SHP77 treated with DMSO at 0.1 percent for 48 hours (cell line): ENCODE results near the gene NEK9.
"Not testable (repeated sequence)": the region's sequence is repeated elsewhere in the genome, so short reads cannot be mapped to it uniquely, and the experiment has no call there.

Experiments
- DNase-seq: peaks from one replicate; lab custom pipeline; 2025; lab: John Stamatoyannopoulos, UW

NEK9 gene

DNA sequence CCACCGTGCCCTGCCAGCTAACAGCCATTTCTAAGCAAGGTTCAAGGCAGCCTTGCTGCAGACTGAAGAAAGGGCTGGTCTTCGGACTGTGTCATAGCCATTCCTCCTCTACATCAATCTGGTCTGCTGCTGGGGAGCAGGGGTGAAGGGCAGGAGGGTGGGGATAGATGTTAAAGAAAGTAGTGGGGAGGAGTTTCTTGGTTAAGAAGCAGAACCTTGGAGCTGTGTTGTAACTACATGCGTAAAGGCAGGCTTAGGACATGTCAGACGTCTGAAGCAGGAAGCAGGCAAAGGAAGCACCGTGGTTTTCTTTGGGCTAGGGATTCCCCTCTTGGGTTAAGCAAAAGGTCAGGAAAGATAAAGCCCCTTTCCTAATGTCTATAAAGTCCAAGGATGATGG is 18.1 kb upstream of the NEK9 start:
- no peak for DNase-seq

DNA sequence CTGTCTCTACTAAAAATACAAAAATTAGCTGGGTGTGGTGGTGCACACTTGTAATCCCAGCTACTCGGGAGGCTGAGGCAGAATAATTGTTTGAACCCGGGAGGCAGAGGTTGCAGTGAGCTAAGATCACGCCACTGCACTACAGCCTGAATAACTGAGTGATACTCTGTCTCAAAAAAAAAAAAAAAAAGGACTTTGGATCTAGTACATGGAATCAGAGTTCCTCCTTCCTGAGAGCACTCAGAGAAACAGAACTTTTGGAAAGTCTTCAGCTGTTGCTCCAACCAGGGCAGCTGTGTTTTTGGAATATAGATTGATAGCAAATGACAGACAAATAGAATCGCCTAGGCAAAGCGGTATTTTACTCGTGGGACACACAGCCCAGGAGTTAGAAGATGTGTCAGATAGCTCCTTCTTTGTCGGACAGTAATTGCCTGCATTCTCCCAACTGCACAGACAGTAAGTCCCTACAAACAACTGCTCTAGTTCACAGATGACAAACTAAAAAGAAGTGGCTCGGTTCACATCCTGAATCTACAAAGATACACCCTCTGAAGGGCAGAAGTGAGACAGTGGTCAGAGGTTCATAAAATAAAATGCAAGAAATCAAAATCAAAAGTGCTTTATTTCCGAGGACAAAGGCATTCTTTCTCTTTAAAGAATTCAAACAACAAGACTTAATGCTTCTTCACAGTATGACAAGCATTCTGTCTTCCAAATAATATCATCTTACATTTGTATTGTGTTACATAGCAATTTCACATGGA is 17.1 kb upstream of the NEK9 start:
- DNase-seq, result no peak

DNA sequence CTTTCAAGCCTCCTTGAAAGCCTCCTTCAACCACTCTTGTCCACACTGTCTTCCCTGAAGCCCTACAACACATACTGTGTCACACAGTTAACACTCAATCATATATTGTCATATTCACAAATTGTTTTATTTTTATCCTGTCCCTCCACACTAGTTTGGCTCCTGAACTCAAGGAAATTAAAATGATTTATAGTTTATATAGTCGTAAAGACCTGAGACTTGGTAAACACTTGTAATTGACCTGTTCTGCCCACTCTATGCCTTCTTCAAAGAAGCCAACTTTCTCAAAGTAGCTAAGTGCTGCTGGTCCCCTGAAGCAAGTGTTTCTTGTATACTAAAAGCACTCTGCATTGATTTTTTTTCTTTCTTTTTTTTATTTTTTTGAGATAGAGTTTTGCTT is 15.6 kb upstream of the NEK9 start:
- DNase-seq, result no peak

DNA sequence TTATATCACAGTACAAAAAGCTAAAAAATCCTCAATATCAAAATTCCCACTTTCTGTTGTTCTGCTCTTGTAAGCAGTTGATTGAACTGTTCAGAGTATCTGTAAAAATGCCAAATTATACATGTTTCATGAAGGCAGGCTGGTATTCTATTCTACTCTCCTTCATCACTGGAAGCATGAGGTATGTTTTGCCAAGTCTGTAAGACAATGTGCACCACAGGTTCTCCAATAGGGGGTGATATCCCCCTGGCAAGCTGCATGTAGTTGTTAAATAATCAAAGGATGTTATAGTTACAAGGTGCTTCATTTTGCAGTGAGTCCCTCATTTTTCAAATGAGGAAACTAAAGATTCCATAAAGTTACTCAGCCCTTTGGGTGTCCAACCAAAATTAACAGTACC is 15.1 kb upstream of the NEK9 start:
- no peak for DNase-seq

DNA sequence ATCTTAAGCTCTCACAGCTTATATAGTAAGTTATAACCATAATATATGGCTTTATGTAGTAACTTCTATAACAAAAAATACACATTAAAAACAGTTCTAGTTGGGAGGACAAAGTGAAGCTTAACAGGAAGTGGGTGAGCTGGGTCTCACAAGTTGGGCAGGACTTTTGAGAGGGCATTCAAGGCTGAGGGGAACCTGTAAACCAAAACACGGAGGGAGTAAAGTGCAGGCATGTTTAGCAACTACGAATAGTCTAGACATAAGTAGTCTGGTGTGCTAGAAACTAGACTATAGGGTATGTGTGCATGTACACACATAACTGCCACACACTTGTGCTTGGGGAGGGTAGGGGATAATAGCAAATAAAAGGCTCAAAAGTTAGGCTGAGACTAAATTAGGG is 14.2 kb upstream of the NEK9 start:
- no peak for DNase-seq

DNA sequence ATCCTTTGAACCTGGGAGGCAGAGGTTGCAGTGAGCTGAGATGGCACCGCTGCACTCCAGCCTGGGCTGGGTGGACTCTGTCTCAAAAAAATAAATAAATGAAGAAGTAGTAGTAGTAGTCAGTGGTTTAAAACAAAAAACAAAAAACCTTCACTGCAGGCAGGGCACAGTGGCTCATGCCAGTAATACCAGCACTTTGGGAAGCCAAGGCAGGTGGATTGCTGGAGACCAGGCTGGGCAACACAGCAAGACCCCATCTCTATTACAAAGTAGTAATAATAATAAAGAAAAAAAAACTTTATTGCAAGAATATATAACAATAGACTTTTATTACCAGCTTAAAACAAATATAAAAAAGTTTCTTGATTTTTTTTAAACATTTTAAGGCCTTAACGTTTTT is 13.8 kb upstream of the NEK9 start:
- no peak for DNase-seq

DNA sequence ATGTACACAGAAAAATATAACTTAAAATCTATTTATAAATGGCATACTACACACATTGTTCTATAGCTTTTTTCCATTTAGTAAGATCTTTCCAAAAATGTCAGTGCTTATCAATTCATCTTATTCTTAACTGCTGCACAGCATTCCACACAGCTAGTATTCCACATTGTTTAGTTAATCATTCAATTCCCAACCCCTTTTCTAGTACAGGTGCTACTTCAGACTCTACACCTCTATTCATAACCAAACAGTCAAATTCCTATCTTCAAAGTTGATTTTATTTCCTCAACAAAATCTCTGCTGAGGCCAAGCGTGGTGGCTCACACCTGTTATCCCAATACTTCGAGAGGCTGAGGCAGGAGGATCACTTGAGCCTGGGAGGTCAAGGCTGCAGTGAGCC is 12.3 kb upstream of the NEK9 start:
- no peak for DNase-seq

DNA sequence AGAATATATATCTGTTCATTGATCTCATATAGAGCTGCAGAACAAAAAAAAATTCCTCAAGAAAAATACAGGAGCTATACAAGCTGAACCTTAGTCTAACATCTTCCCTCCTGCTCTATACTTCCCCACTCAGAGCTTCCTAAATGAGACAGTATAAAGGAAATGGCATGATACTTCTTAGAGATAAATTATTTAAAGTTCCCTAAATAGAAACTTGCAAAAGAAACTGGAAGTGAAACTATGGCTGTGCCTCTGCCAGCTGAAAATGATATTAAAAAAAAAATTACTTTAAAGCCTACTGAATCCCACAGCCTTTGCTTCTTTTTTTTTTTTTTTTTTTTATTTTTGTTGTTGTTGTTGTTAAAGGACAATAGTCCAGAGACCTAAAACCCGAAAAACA is 11.6 kb upstream of the NEK9 start:
- DNase-seq, result no peak

DNA sequence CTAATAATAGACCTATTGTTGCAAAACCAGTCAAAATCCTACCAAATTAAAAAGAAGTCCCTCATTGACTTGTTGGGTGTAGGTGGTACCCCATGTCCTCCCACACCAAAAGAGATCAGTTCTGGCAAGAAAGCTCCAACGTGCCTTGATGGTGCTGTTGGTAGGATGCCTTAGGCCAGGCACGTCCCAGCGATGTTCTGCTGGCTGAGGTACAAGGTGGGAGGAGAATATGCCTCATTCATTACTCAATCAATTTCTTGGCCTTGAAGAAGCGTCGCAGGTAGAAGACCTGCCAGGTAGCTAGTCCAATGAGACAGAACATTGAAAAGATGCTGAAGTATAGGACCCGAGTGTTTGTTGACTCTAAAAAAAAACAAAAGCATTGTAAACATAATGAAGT is 7.8 kb upstream of the NEK9 start:
- DNase-seq, result no peak

DNA sequence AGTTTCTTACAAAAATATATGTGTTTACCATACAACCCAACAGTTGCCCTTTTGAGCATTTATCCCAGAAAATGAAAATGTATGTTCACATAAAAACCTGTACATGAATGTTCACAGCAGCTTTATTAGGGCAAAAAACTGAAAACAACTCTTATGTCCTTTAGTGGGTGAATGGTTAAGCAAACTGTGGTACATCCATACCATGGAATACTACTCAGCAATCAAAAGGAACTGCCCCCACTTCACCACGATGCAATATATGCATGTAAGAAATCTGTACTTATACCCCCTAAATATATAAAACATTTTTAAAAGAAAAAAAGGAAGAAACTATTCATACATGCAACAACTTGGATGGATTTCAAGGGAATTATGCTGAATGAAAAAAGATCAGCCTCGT is 6.7 kb upstream of the NEK9 start:
- no peak for DNase-seq

DNA sequence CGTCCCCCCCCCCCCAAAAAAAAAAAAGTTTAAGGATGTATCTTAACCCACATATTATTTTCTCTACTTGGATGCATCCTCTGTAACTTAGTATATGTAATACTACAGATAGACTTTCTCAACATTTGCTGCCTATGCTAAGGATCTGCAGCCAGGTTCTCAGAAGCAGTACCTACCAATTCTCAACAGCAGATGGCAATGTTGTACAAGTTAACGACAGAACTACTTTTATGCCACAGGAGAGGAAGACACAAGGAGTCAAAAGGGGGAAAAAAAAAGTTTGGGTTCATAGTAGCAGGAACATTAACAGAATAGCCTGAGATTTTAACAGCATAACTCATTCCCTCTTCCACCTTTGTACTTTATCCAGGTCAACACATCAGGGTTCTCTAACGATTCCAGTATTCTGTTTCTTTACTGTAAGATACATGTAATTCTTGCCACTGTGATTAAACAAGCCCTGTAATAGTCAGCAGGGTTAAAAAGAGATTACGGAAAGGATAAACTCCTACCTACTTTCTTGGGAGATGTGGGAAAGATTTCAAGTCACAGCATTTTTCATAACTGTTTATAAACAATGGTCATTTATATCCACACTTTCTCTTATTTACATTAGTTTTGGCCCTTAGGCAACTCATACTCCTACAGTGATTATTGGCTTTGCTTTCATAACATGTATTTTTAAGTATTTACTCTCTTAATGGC is 5.7 kb upstream of the NEK9 start:
- DNase-seq, result peak; percentile 34

DNA sequence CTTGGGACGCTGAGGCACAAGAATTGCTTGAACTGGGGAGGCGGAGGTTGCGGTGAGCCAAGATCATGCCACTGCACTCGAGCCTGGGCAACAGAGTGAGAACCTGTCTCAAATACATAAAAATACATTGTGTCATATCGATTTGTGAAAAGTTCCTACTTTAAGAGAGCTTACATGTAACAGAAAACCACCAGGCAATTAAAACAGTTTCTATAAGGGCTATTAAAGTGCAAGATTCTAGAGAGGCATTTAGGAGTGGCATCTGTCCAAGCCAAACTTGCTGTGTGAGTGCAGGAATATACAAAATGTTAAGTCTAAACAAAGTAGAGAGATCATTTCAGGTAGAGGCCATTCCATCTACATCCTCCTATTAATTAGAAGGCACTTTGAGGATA is 1.7 kb upstream of the NEK9 start:
- no peak for DNase-seq

DNA sequence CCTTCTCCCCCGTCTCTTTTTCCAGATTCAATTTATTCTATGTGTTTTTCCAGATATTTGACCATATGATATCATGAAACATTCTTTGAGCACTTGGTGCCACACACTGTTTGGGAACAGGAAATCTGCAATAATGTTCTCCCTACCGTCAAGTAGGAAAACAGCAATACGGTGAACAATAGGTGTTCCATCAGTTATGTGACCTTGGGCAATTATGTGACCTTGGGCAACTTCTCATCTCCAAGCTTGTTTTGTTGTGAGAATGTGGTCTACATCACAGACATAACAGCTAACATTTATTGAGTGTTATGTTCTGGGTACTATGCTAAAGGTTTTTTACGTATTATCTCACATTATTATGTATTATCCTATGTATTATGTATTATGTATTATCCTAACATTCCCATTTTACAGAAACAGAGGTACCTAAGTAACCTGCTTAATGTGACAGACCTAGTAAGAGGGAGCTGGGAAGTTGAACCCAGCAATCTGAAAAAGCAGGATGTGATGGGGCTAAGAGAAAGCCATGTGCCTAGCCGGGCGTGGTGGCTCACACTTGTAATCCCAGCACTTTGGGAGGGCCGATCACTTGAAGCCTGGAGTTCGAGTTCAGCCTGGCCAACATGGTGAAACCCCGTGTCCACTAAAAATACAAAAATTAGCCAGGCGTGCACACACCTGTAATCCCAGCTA is 1.2 kb upstream of the NEK9 start:
- DNase-seq, result no peak

DNA sequence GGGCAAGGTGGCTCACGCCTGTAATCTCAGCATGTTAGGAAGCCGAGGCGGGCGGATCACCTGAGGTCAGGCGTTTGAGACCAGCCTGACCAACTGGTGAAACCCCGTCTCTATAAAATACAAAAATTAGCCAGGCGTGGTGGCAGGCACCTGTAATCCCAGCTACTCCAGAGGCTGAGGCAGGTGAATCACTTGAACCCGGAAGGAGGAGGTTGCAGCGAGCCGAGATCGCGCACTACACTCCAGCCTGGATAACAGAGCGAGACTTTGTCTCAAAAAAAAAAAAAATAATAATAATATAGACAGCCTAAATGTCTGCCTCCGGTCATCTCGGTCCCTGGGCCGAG is 599 bp upstream of the NEK9 start:
- DNase-seq, result not testable (repeated sequence)

DNA sequence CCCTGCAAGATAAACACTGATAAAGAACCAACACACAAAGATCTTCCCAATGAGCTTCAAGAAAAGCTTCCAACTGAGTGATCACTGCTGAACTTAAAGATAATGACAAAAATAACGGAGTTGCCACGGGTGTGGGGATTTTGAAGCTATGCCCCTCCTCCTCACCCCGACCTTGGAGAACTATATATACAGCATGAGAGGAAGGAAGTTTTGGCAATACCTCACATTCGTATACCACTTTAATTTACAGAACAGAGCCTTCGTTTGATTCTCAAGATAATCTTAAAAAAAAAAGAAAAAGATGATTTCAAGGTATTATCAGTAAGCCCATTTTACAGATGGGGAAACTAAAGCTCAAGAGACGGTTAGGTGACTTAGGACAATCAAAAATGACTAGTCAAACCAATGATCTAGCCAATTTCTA is 715 bp downstream of the NEK9 start:
- DNase-seq, result no peak

DNA sequence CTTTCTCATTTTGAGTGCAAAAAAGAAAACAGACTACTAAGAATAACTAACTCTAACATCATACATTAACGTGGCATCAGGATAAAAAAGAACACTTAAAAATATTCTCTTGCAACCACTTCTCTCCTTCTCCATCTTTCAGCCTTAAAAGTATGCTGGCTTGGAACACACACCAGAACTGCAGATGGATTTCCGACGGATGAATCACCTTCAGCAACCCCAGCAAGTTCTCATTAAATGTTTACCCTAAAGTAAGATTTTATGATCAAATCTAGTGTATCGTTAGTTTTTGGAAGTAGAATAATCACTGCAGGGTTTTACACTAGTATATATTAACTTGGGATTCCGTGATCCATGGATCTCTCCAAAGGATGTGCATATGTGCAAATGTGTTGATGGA is 1.2 kb downstream of the NEK9 start:
- DNase-seq, result no peak

DNA sequence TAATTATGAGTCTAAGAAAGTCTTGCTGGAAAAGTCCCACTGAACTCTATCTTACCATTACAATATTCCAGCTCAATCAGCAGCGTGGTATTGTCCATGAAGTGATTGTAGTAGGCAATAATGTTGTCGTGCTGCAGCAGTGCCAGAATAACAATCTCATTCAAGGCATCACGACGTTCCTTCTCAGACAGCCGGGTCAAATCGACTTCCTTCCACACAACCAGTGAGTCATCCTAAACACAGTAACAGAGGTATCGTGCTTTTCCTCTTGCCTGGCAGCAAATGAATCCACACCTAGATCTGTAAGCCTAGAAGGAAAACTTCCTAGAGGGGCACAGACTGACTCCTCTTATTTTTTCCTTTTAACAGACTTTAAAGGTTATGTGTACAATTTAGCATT is 2.9 kb downstream of the NEK9 start:
- no peak for DNase-seq

DNA sequence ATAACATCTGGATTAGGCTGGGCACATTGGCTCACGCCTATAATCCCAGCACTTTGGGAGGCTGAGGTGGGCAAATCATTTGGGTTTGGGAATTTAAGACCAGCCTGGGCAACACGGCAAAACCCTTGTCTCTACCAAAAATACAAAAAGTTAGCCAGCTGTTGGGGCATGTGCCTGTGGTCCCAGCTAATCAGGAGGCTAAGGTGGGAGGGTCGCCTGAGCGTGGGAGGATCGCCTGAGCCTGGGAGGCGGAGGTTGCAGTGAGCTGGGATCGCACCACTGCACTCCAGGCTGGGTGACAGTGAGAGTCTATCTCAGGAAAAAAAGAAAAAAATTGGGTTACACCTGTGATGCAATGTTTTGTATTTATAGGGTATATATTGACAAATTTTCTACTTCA is 5.3 kb downstream of the NEK9 start:
- DNase-seq, result no peak

DNA sequence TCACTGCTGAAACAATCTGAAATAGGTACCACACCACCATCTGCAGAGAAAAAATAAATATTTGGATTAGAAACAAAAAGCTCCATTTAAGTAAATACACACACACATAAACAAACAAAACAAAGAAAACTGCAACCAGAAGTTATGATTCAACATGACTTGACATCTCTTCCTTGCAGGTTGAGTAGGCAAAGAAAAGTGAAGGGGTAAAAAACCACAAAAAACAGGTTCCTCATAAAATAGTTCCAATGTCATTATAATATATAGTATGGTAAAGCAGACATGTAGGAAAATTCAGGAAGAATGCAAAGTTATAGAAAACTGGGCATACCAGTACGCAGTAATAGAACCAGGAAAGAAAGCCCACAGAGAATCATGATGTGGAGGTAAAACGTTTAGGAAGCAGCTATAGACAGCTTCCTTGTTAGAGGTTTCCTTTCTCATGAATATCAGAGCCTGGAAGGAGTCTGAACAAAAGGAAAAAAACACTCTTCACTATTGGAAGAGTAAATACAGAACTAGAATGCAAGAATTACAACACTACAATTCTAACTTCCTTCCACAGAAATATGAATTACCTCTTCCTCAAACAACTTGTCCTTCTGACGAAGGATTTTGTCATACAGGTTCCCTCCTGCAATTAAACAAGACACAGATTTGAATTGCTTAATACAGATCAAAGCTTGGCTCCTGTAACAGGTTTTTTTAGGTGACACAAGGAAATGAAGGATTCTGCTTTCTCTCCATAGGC is 6.1 kb downstream of the NEK9 start:
- no peak for DNase-seq

DNA sequence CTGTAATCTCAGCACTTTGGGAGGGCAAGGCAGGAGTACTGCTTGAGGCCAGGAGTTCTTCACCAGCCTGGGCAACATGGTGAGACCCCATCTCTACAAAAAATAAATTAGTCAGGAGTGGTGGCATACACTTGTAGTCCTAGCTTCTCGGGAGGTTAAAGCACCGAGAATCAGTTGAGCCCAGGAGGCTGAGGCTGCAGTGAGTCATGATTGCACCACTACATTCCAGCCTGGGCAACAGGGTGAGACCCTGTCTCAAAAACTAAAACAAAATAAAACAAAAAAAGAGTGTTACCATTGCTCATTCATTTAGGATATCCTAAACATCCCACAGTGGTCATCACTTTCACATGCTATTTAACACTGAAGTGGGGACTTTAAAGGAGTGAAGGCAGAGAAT is 7.8 kb downstream of the NEK9 start:
- no peak for DNase-seq

DNA sequence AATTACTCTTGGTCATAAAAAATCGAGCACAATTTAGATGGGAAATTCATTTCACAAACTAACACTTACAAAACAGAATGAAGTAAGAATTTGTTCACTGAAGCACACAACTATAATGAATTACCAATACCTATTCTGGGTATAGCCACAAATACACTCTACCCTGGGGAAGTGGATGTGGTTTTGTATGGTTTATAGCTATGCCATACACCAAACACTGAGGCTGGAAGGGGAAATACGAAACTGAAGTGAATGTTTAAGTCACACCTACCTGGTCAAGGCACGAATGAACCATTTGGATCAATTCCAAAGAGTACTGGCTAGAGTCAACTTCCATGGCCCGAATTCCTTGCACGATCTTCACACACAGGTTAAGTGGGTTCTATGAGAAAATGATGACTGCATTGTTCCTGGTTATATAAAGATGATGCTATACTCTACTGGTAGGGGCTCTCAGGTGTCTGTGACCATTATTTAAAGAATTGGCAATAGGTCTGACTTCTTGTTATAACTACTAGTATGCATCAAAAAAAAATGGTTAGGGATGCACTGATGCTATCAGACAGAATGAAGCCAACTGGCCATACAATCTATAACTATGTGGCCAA is 12.8 kb downstream of the NEK9 start:
- no peak for DNase-seq

DNA sequence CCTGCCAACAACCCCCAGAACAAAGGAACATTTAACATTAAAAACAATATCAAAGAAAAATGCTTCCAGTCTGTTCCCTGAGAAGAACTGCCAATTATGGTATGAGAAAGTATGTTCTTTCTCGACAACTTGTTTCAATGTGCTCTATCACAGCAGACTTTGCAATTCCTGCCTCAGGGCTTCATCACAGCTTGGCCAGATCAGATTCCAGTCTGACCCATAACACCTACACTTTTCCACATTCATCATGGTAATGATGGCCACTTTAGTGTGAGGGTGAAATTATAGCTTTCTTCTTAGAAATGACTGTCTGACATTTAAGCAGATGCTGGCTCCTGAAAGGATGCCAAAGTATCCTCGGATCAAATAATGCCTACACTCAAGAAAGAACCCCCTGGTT is 17.0 kb downstream of the NEK9 start:
- no peak for DNase-seq
